IPS-NIHi7 (cell line): Measurements from ENCODE around the gene HOXB6.

Experiments used
- DNase-seq: peaks from one replicate; pipeline ENCODE4 v3.0.0; 2012; ENCODE audit warnings: mixed read lengths; ENCODE audit errors: extremely low spot score

The HOXB6 gene

GRCh38 chr17:48634493-48635208 is 29.9 kb upstream of the HOXB6 start:
- DNase-seq, result no peak

- DNase-seq, result no peak
These were observed 28.5 kb upstream of the HOXB6 start for GRCh38 chr17:48633266-48633677.

GRCh38 chr17:48632579-48633265 is 27.9 kb upstream of the HOXB6 start:
- no peak for DNase-seq

- no peak for DNase-seq
These were observed 27.1 kb upstream of the HOXB6 start for GRCh38 chr17:48631693-48632578.

- no peak for DNase-seq
These were observed 26.3 kb upstream of the HOXB6 start for GRCh38 chr17:48630925-48631692.

- no peak for DNase-seq
These were observed 25.5 kb upstream of the HOXB6 start for GRCh38 chr17:48630009-48630924.

GRCh38 chr17:48629411-48629759 is 24.6 kb upstream of the HOXB6 start:
- no peak for DNase-seq

GRCh38 chr17:48628649-48629410 is 24.0 kb upstream of the HOXB6 start:
- DNase-seq, result no peak

- DNase-seq, result no peak
These were observed 23.1 kb upstream of the HOXB6 start for GRCh38 chr17:48627623-48628521.

- no peak for DNase-seq
These were observed 22.4 kb upstream of the HOXB6 start for GRCh38 chr17:48627118-48627597.

- peak; percentile 68 for DNase-seq
These were observed 21.7 kb upstream of the HOXB6 start, which contains the start of gene HOXB9 for GRCh38 chr17:48626245-48627117. Gene HOXB9, minus strand, starts transcription at chr17:48626358. Its CDS starts 89 bp downstream, at chr17:48626269.

GRCh38 chr17:48625495-48626244 is 20.9 kb upstream of the HOXB6 start:
- DNase-seq, result peak; percentile 65

GRCh38 chr17:48624544-48625494 is 20.0 kb upstream of the HOXB6 start:
- DNase-seq, result no peak

GRCh38 chr17:48624118-48624517 is 19.3 kb upstream of the HOXB6 start:
- no peak for DNase-seq

- no peak for DNase-seq
These were observed 18.8 kb upstream of the HOXB6 start for GRCh38 chr17:48623583-48623982.

GRCh38 chr17:48622857-48623256 is 18.1 kb upstream of the HOXB6 start:
- no peak for DNase-seq
